ENCODE results near the gene ATP6V0A1. TPM values are rescaled to one million over a fixed set of nuclear protein-coding genes. Genes with fewer than 3 reads are reported as not detected.
"Not testable (repeated sequence)": the region's sequence is repeated elsewhere in the genome, so short reads cannot be mapped to it uniquely, and the experiment has no call there.

ATP6V0A1 gene
- total RNA-seq, 5 donors from 2014 or later (not counting 1 experiment from before 2014, with no cell fraction given), result 11.1 to 18.0 (median 14.9) TPM

GRCh38 chr17:42413464-42414040, 45.1 kb upstream of the ATP6V0A1 start:
- Mint-ChIP-seq H3K27ac (no peak overlapping the region), H3K27me3 (no peaks in the 10 kb centered on the region), H3K36me3 (no peaks in the 10 kb centered on the region), H3K4me1 (peaks cover 17 to 24% (median 19%) of the 10 kb centered on the region in 3 donors), H3K4me3 (no peak overlapping the region), H3K9me3 (no peaks in the 10 kb centered on the region)
- no peak overlapping the region for H3K27ac ChIP-seq (ENCODE audit: low read length)
- ATAC-seq (replicated peaks in 1 of 4), result no peak
- 100% methylated on average over 1 of the region's 3 CpGs for WGBS (ENCODE audit: insufficient coverage)
- POLR2A ChIA-PET, result interaction anchor here in 1 of 2 donors (0.5 kb wide), 1 partner anchor 127 kb away, joined by 6 read pairs; no protein-coding TSS in a partner anchor
- peaks cover 0 to 4% of the 10 kb centered on the region in 2 experiments for H3K27me3 ChIP-seq (replicated peaks in 1 of 2; ENCODE audit: control insufficient read depth in 2 of 2, extremely low read depth in 1 of 2, insufficient read depth in 2 of 2, low read length in 1 of 2)
- CTCF ChIA-PET, result interaction anchor here (0.6 kb wide), 3 partner anchors 10 to 367 kb away, joined by 3 to 10 read pairs (median 4); no protein-coding TSS in a partner anchor
- DNase-seq, result no peak
- no peaks in the 10 kb centered on the region for H3K36me3 ChIP-seq (ENCODE audit: control insufficient read depth in 2 of 2, extremely low read depth in 1 of 2, insufficient read depth in 1 of 2, low read length in 1 of 2)
- peaks cover 8 to 18% of the 10 kb centered on the region in 2 experiments for H3K4me1 ChIP-seq (ENCODE audit: control insufficient read depth in 1 of 2, extremely low read depth in 1 of 2, insufficient read depth in 2 of 2, low read length in 2 of 2)
- H3K4me3 ChIP-seq (ENCODE audit: control insufficient read depth in 1 of 2, extremely low read depth in 1 of 2, low read length in 1 of 2), result no peak overlapping the region
- H3K9me3 ChIP-seq, result no peaks in the 10 kb centered on the region

DNA sequence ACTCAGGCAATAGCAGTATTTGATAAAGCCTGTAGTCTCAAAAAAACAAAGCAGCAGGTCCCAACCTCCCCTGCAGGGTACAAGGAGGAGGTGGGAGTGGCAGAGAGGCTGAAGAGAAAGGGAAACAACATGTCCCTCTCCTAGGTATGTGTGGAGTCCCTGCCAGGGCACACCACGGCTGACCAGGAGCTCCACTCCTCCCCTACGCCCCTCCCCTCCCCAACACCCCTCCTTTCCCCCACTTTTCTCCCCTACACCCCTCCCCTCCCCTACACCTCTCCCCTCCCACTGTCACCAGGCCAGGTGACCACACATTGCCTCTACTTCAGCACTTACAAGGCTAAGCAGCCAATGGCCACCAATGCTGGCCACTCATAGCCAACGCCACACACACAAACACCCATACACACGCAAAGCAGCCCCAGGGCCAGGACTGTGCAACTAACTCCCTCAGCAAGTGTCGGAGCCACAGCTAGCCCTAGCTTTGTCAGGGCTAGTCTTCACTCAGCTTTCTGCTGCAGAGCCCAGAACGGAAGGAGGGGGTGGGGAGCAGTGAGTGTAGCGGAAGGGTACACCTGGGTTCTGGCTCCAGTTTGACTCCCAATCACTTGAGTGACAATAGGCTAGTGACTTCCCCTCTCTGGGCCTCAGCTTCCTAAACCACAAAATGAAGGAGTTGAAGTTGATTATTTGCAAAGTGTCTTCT, 43.8 kb upstream of the ATP6V0A1 start:
- H3K4me1 ChIP-seq (ENCODE audit: control insufficient read depth in 1 of 2, extremely low read depth in 1 of 2, insufficient read depth in 2 of 2, low read length in 2 of 2), result peaks cover 8 to 18% of the 10 kb centered on the region in 2 experiments
- H3K4me3 ChIP-seq (ENCODE audit: control insufficient read depth in 1 of 2, extremely low read depth in 1 of 2, low read length in 1 of 2), result peak overlapping the region in 1 of 2 donors; percentile 74
- ChIA-PET CTCF (interaction anchor here (0.6 to 1.3 kb wide), 7 partner anchors 9 to 193 kb away, joined by 3 to 5 read pairs (median 4); no protein-coding TSS in a partner anchor), POLR2A (no interaction called here)
- H3K27ac ChIP-seq (ENCODE audit: low read length), result no peak overlapping the region
- peak overlapping the region; percentile 83 to 90 for H3K27ac Mint-ChIP-seq
- H3K4me3 Mint-ChIP-seq, result peak overlapping the region; percentile 42 to 73 (median 49)
- peak; percentile 85 to 97 (median 95) for ATAC-seq (replicated peaks in 1 of 4)
- 11% methylated on average over 3 of the region's 7 CpGs for WGBS (ENCODE audit: insufficient coverage)
- no peaks in the 10 kb centered on the region for H3K9me3 Mint-ChIP-seq
- H3K9me3 ChIP-seq, result no peaks in the 10 kb centered on the region
- H3K27me3 ChIP-seq (replicated peaks in 1 of 2; ENCODE audit: control insufficient read depth in 2 of 2, extremely low read depth in 1 of 2, insufficient read depth in 2 of 2, low read length in 1 of 2), result peaks cover 0 to 6% of the 10 kb centered on the region in 2 experiments
- H3K27me3 Mint-ChIP-seq, result no peaks in the 10 kb centered on the region
- H3K36me3 ChIP-seq (ENCODE audit: control insufficient read depth in 2 of 2, extremely low read depth in 1 of 2, insufficient read depth in 1 of 2, low read length in 1 of 2), result no peaks in the 10 kb centered on the region
- peaks cover 17 to 24% (median 19%) of the 10 kb centered on the region in 3 donors for H3K4me1 Mint-ChIP-seq
- peak in 31 of 35 experiments; percentile 19 to 65 (median 46) for DNase-seq
- no peaks in the 10 kb centered on the region for H3K36me3 Mint-ChIP-seq

DNA sequence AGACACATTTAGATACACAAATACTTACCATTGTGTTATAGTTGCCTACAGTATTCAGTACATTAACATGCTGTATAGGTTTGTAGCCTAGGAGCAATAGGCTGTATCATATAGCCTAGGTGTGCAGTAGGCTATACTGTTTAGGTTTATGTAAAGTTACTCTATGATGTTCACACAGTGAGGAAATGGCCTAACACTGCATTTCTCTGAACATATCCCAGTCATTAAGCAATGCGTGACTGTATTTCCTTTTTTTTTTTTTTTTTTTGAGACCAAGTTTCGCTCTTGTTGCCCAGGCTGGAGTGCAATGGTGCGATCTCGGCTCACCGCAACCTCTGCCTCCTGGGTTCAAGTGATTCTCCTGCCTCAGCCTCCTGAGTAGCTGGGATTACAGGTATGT, 40.7 kb upstream of the ATP6V0A1 start:
- H3K9me3 ChIP-seq; H3K27ac ChIP-seq (ENCODE audit: low read length); DNase-seq; H3K36me3 Mint-ChIP-seq; H3K27ac Mint-ChIP-seq; H3K4me3 ChIP-seq (ENCODE audit: control insufficient read depth in 1 of 2, extremely low read depth in 1 of 2, low read length in 1 of 2); POLR2A ChIA-PET; H3K9me3 Mint-ChIP-seq; H3K36me3 ChIP-seq (ENCODE audit: control insufficient read depth in 2 of 2, extremely low read depth in 1 of 2, insufficient read depth in 1 of 2, low read length in 1 of 2); H3K4me3 Mint-ChIP-seq; ATAC-seq (replicated peaks in 1 of 4): not testable (repeated sequence)
- Histone ChIP-seq H3K4me1 (ENCODE audit: control insufficient read depth in 1 of 2, extremely low read depth in 1 of 2, insufficient read depth in 2 of 2, low read length in 2 of 2) (peaks cover 11 to 38% of the 10 kb centered on the region in 2 experiments), H3K27me3 (replicated peaks in 1 of 2; ENCODE audit: control insufficient read depth in 2 of 2, extremely low read depth in 1 of 2, insufficient read depth in 2 of 2, low read length in 1 of 2) (peaks cover 0 to 28% of the 10 kb centered on the region in 2 experiments)
- no CpG with 5 or more reads among the region's 5 CpGs for WGBS (ENCODE audit: insufficient coverage)
- CTCF ChIA-PET, result interaction anchor here in 1 of 2 donors (0.6 kb wide), 1 partner anchor 8 kb away, joined by 7 read pairs; no protein-coding TSS in a partner anchor
- Mint-ChIP-seq H3K4me1 (peaks cover 27 to 35% (median 33%) of the 10 kb centered on the region in 3 donors), H3K27me3 (peaks cover 6 to 21% of the 10 kb centered on the region in 2 donors)

DNA sequence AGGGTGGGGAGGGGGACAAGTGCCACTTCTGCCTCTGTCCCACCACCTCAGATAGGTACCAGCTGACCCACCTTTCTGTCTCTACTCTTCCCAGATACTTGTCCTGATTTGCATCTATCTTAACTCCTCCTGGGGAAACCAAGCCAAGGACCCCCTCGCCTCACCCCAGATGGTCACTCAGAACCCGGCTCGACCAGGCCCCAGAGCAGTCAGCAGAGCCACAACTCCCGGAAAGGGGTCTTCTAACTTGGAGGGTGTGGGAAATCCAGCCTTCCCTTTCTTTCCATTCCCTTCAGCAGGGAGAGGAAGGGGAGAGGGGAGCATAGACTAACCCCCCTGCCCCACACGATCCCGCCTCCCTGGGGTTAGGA, 37.6 kb upstream of the ATP6V0A1 start:
- WGBS (ENCODE audit: insufficient coverage), result 60% methylated on average over 1 of the region's 6 CpGs
- H3K4me1 ChIP-seq (ENCODE audit: control insufficient read depth in 1 of 2, extremely low read depth in 1 of 2, insufficient read depth in 2 of 2, low read length in 2 of 2), result peaks cover 4 to 26% of the 10 kb centered on the region in 2 experiments
- no peak overlapping the region for H3K4me3 ChIP-seq (ENCODE audit: control insufficient read depth in 1 of 2, extremely low read depth in 1 of 2, low read length in 1 of 2)
- peaks cover 10 to 38% of the 10 kb centered on the region in 2 donors for H3K27me3 Mint-ChIP-seq
- no peaks in the 10 kb centered on the region for H3K9me3 Mint-ChIP-seq
- no peaks in the 10 kb centered on the region for H3K36me3 Mint-ChIP-seq
- ChIA-PET CTCF (interaction anchor here (0.6 to 1.2 kb wide), 2 partner anchors 14 to 32 kb away, joined by 5 read pairs; partner anchors contain the start of gene STAT3 (in 1 of the 2)), POLR2A (no interaction called here)
- no peak for DNase-seq
- peak overlapping the region; percentile 54 to 88 (median 71) for H3K4me3 Mint-ChIP-seq
- no peak for ATAC-seq (replicated peaks in 1 of 4)
- no peaks in the 10 kb centered on the region for H3K9me3 ChIP-seq
- H3K27me3 ChIP-seq (replicated peaks in 1 of 2; ENCODE audit: control insufficient read depth in 2 of 2, extremely low read depth in 1 of 2, insufficient read depth in 2 of 2, low read length in 1 of 2), result peaks cover 0 to 56% of the 10 kb centered on the region in 2 experiments
- no peaks in the 10 kb centered on the region for H3K36me3 ChIP-seq (ENCODE audit: control insufficient read depth in 2 of 2, extremely low read depth in 1 of 2, insufficient read depth in 1 of 2, low read length in 1 of 2)
- peaks cover 15 to 21% (median 16%) of the 10 kb centered on the region in 3 donors for H3K4me1 Mint-ChIP-seq
- H3K27ac ChIP-seq (ENCODE audit: low read length), result no peak overlapping the region
- H3K27ac Mint-ChIP-seq, result peak overlapping the region in 1 of 2 donors; percentile 39

DNA sequence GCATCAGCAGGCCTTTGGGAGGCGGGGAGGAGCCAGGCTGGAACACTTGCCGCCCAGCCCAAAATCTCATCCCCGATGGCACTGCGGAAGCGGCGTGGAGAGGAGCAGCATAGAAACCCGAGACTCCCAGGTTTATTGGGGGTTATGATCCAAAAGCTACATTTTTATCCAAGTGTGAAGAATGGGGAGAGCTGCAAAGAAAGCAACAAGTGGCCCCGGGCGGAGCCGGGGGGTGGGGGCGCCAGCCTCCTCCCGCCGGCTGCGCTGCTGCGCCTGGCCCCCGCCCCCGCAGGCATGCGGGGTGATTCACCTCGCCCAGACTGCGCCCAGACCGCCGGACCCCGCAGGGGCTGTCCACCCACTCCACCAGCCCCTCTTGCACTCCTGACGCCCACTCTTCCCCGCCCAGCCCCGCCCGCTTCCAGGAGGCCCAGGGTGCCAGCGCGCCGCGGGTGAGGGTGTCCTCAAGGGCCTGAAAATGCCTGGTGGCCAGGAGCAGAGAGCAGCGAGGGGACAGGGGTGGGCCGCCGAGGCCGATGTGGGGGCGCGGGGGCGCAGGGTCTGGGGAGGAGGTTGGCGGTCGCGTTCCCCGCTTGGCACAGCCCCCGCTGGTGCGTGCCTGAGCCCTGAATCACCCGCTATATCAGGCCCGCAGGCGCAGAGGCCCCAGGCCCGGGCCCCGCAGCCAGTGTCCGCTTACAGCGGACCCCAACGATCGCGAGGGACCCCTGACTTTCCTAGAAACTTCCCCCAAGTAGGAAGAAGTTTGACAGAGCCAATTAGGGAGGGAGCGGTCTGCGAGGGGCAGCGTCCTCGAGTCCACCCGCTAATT, 37.0 kb upstream of the ATP6V0A1 start:
- peaks cover 12 to 20% (median 15%) of the 10 kb centered on the region in 3 donors for H3K4me1 Mint-ChIP-seq
- H3K27me3 ChIP-seq (replicated peaks in 1 of 2; ENCODE audit: control insufficient read depth in 2 of 2, extremely low read depth in 1 of 2, insufficient read depth in 2 of 2, low read length in 1 of 2), result peaks cover 0 to 58% of the 10 kb centered on the region in 2 experiments
- peak overlapping the region; percentile 40 to 62 for H3K4me3 ChIP-seq (ENCODE audit: control insufficient read depth in 1 of 2, extremely low read depth in 1 of 2, low read length in 1 of 2)

More for the DNA sequence above, 37.0 kb upstream of the ATP6V0A1 start:
- no peaks in the 10 kb centered on the region for H3K36me3 Mint-ChIP-seq
- no peaks in the 10 kb centered on the region for H3K9me3 Mint-ChIP-seq
- no peaks in the 10 kb centered on the region for H3K36me3 ChIP-seq (ENCODE audit: control insufficient read depth in 2 of 2, extremely low read depth in 1 of 2, insufficient read depth in 1 of 2, low read length in 1 of 2)
- WGBS (ENCODE audit: insufficient coverage), result 26% methylated on average over 32 of the region's 59 CpGs
- peak overlapping the region; percentile 71 to 88 (median 71) for H3K4me3 Mint-ChIP-seq
- no peak overlapping the region for H3K27ac ChIP-seq (ENCODE audit: low read length)
- peaks cover 4 to 26% of the 10 kb centered on the region in 2 experiments for H3K4me1 ChIP-seq (ENCODE audit: control insufficient read depth in 1 of 2, extremely low read depth in 1 of 2, insufficient read depth in 2 of 2, low read length in 2 of 2)
- H3K27ac Mint-ChIP-seq, result no peak overlapping the region
- no peak for DNase-seq
- ChIA-PET CTCF (interaction anchor here (0.6 to 1.2 kb wide), 2 partner anchors 13 to 33 kb away, joined by 5 read pairs; partner anchors contain the start of gene STAT3 (in 1 of the 2)), POLR2A (no interaction called here)
- H3K27me3 Mint-ChIP-seq, result peaks cover 10 to 41% of the 10 kb centered on the region in 2 donors
- peak; percentile 14 to 42 (median 36) for ATAC-seq (replicated peaks in 1 of 4)
- no peaks in the 10 kb centered on the region for H3K9me3 ChIP-seq

Data from T-cell (primary cell).